Measurements from ENCODE around the gene ATRX. TPM values are rescaled to one million over a fixed set of nuclear protein-coding genes. Genes with fewer than 3 reads are reported as not detected.
"Not testable (repeated sequence)": the region's sequence is repeated elsewhere in the genome, so short reads cannot be mapped to it uniquely, and the experiment has no call there.

The ATRX gene
- total RNA-seq, 1 donor from 2014 or later = 74.8 TPM

- DNase-seq (ENCODE audit: missing footprints) = no peak
- intact Hi-C loops (cut with DNase I) = no loop called here
- ATAC-seq = no peak
These were observed 145.3 kb downstream of the ATRX start for GRCh38 chrX:77640702-77641101.

- intact Hi-C loops (cut with DNase I) = no loop called here
- ATAC-seq (no peak), DNase-seq (ENCODE audit: missing footprints) (no peak)
These were observed 146.2 kb downstream of the ATRX start for GRCh38 chrX:77639820-77640219.

- ATAC-seq = no peak
- no peak for DNase-seq (ENCODE audit: missing footprints)
- intact Hi-C loops (cut with DNase I) = no loop called here
These were observed 147.6 kb downstream of the ATRX start for GRCh38 chrX:77638397-77638796.

GRCh38 chrX:77635373-77635772 is 150.6 kb downstream of the ATRX start:
- ATAC-seq (no peak), DNase-seq (ENCODE audit: missing footprints) (no peak)
- intact Hi-C loops (cut with DNase I) = no loop called here

GRCh38 chrX:77628294-77629025 is 157.6 kb downstream of the ATRX start:
- intact Hi-C loops (cut with DNase I) = no loop called here
- ATAC-seq (no peak), DNase-seq (ENCODE audit: missing footprints) (no peak)

DNA sequence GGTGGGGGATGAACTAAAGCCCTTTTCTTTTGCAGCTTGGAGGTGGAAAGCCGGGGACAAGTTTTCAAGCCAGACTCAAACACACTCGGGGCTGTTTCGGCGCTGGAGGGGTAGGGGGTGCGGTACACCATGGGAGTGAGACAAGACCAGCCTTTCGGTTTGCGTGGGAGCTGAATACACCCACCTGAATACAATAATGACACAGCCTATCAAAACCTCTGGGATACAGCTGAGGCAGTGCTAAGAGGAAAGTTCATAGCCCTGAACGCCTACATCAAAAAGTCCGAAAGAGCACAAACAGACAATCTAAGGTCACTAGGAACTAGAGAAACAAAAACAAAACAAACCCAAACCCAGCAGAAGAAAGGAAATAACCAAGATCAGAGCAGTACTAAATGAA is 163.3 kb downstream of the ATRX start:
- ATAC-seq = no peak
- no peak for DNase-seq (ENCODE audit: missing footprints)
- intact Hi-C loops (cut with DNase I) = no loop called here

DNA sequence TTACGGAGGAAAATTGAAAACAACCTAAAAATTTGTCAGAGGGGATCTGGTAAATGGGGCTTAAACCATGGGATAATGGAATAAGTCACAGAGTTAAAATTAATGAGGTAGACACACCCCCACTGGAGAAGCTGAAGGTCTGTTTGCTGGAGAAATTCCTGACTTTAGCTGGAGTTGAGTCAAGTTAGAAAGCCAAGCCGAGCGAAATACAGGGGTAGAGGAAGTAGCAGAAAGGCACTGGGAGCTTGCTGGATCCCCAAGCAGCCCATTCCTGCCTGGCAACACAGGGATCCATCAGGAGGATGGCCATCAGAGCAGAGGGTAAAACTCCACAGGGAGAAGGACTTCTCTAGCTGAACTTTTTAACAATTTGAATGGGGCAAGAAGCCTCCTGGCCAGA is 163.8 kb downstream of the ATRX start:
- DNase-seq (ENCODE audit: missing footprints) = no peak
- intact Hi-C loops (cut with DNase I) = no loop called here
- ATAC-seq = no peak

- intact Hi-C loops (cut with DNase I); DNase-seq (ENCODE audit: missing footprints); ATAC-seq: not testable (repeated sequence)
These were observed 164.6 kb downstream of the ATRX start for GRCh38 chrX:77621453-77621852.

DNA sequence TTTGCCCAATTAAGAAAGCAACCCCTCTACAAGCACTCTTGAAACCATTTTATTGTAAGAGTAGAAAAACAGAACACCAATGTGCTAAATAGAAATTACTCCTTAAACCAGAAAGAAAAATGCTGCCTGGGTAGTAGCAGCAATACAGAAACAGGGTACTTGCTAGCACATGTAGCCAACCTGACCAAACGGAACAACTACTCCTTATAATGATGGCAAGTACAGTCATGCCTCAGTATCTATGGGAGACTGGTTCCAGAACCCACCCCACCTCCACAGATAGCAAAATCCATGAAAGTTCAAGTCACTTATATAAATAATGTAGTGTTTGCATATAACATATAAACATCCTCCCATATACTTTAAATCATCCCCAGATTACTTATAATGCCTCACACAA is 168.8 kb downstream of the ATRX start:
- ATAC-seq (no peak), DNase-seq (ENCODE audit: missing footprints) (no peak)
- intact Hi-C loops (cut with DNase I) = no loop called here

DNA sequence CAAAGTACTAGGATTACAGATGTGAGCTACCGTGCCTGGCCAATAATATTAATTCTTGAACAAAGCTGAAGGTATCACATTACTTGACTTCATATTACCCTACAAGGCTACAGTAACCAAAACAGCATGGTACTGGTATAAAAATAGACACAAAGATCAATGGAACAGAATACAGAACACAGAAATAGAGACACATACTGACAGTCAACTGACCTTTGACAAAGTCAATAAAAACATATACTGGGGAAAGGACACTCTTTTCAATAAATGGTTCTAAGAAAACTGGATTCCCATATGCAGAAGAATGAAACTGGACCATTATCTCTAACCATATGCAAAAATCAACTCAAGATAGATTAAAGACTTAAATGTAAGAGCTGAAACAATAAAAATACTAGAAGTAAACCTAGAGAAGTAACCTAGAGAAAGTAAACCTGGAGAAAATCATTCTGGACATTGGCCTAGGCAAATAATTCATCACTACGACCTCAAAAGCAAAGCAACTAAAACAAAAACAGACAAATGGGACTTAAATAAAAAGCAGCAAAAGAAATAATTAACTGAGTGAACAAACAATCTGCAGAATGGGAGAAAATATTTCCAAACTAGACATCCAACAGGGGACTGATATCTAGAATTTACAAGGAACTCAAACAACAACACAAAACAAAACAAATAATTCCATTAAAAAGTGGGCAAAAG is 182.2 kb downstream of the ATRX start:
- ATAC-seq = no peak
- no peak for DNase-seq (ENCODE audit: missing footprints)
- intact Hi-C loops (cut with DNase I) = no loop called here

GRCh38 chrX:77597511-77597910 is 188.5 kb downstream of the ATRX start:
- ATAC-seq (no peak), DNase-seq (ENCODE audit: missing footprints) (no peak)
- intact Hi-C loops (cut with DNase I) = no loop called here

GRCh38 chrX:77597090-77597489 is 188.9 kb downstream of the ATRX start:
- ATAC-seq (no peak), DNase-seq (ENCODE audit: missing footprints) (no peak)
- intact Hi-C loops (cut with DNase I) = no loop called here

GRCh38 chrX:77595848-77596247 is 190.2 kb downstream of the ATRX start:
- intact Hi-C loops (cut with DNase I) = no loop called here
- ATAC-seq = no peak
- DNase-seq (ENCODE audit: missing footprints) = no peak

GRCh38 chrX:77572322-77572721 is 213.7 kb downstream of the ATRX start:
- DNase-seq (ENCODE audit: missing footprints) (no peak), ATAC-seq (no peak)
- intact Hi-C loops (cut with DNase I) = no loop called here

DNA sequence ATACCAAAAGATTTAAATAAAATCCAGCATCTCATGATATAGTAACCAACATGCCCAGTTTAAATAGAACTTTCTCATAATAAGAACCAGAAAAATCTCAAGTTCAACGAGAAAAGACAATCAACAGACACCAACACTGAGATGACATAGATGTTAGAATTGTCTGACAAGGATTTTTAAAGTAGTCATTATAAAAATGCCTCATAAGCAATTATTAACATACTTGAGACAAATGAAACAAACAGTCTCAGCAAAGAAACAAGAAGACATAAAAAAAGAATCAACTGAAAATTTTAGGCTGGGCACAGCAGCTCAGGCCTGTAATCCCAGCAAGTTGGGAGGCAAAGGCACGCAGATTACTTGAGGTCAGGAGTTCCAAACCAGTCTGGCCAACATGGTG is 220.7 kb downstream of the ATRX start:
- no peak for DNase-seq (ENCODE audit: missing footprints)
- ATAC-seq = no peak
- intact Hi-C loops (cut with DNase I) = no loop called here

- ATAC-seq = no peak
These were observed 221.2 kb downstream of the ATRX start for GRCh38 chrX:77564823-77565222.

DNA sequence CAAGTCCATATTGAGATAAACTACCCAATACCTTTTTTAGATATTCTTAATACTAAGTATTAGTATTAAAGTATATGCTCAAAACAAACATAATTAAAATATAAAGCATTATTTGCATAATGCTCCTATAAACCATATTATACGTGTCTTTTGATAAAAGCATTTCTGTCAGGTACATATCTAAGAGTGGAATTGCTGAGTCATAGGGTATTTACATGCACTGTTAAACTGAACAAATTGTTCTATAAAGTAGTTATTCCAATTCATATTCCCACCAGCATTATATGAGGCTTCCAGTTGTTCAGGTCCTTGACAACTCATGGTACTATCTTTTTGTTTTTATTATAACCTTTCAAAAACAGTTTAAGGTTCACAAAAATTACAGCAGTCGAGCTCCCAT is 224.6 kb downstream of the ATRX start:
- no peak for DNase-seq (ENCODE audit: missing footprints)
- intact Hi-C loops (cut with DNase I) = no loop called here
- ATAC-seq = no peak

More at GRCh38 chrX:77564823-77565222, 221.2 kb downstream of the ATRX start:
- no peak for DNase-seq (ENCODE audit: missing footprints)
- intact Hi-C loops (cut with DNase I) = no loop called here

DNA sequence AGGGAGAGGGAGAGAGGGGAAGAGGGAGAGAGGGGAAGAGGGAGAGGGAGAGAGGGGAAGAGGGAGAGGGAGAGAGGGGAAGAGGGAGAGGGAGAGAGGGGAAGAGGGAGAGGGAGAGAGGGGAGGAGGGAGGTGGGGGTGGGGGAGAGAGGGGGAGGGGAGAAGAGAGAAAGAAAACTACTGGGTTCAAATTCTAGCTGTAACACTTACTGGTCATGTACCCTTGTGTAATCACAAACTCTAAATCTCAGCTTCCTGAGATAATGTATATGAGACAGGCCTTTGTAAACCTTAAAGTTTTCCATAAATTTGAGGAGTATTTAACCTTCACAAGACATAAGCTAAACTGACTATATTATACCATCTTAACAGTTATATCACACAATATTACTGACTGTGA is 229.7 kb downstream of the ATRX start:
- ATAC-seq = no peak
- no peak for DNase-seq (ENCODE audit: missing footprints)
- intact Hi-C loops (cut with DNase I) = no loop called here

- ATAC-seq = no peak
- intact Hi-C loops (cut with DNase I) = no loop called here
- no peak for DNase-seq (ENCODE audit: missing footprints)
These were observed 237.3 kb downstream of the ATRX start for GRCh38 chrX:77548751-77549150.

DNA sequence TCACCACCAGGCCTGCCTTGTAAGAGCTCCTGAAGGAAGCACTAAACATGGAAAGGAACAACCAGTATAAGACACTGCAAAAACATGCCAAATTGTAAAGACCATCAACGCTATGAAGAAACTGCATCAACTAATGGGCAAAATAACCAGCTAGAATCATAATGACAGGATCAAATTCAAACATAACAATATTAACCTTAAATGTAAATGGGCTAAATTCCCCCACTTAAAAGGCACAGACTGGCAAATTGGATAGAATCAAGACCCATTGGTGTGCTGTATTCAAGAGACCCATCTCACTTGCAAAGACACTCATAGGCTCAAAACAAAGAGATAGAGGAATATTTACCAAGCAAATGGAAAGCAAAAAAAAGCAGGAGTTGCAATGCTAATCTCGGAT is 246.2 kb downstream of the ATRX start:
- DNase-seq (ENCODE audit: missing footprints); intact Hi-C loops (cut with DNase I); ATAC-seq: not testable (repeated sequence)

Data from Right ventricle myocardium inferior (tissue), 1 donor.